HepG2 (cell line): ENCODE results near the gene ME2. TPM values are rescaled to one million over a fixed set of nuclear protein-coding genes. Genes with fewer than 3 reads are reported as not detected.

ENCODE experiments used
- ATF4 ChIP-seq, 2 experiments: fragments of 450-650 bp in 1 of 2; sonication (generic) in 1 of 2; formaldehyde crosslinking; IDR thresholded peaks; 2 replicates each; pipeline versions ENCODE4 v1.5.0 to v1.8.0; 2020 to 2022; ENCODE audit warnings: mild to moderate bottlenecking in 1 of 2, missing genetic modification reagents in 1 of 2
- ETV5 ChIP-seq: IDR thresholded peaks from 2 replicates; pipeline ENCODE4 v1.6.1; 2018; ENCODE audit warnings: missing biosample characterization, missing genetic modification reagents, inconsistent platforms, borderline replicate concordance
- HBP1 ChIP-seq: IDR thresholded peaks from 2 replicates; pipeline ENCODE4 v1.6.1; 2016; ENCODE audit warnings: low read depth, control low read depth
- IRF1 ChIP-seq: sonication (generic); formaldehyde crosslinking; IDR thresholded peaks from 2 replicates; pipeline ENCODE4 v1.4.0; 2020; ENCODE audit warnings: low read depth, mild to moderate bottlenecking, missing genetic modification reagents
- LRRFIP1 ChIP-seq: sonication (generic); formaldehyde crosslinking; conservative IDR thresholded peaks from 2 replicates; pipeline ENCODE4 v1.4.0; 2020; ENCODE audit warnings: missing genetic modification reagents
- MXD1 ChIP-seq: sonication (generic); formaldehyde crosslinking; IDR thresholded peaks from 2 replicates; pipeline ENCODE4 v1.4.0; 2020; ENCODE audit warnings: mild to moderate bottlenecking, missing genetic modification reagents
- RXRA ChIP-seq: sonication (generic); formaldehyde crosslinking; IDR thresholded peaks from 2 replicates; pipeline ENCODE4 v1.5.1; 2020; ENCODE audit warnings: missing genetic modification reagents
- ZBTB49 ChIP-seq: sonication (generic); formaldehyde crosslinking; IDR thresholded peaks from 2 replicates; pipeline ENCODE4 v1.4.0; 2020; ENCODE audit warnings: missing genetic modification reagents, borderline replicate concordance
- ZNF784 ChIP-seq: sonication (generic); formaldehyde crosslinking; IDR thresholded peaks from 2 replicates; pipeline ENCODE4 v1.5.1; 2020; ENCODE audit warnings: missing genetic modification reagents, mild to moderate bottlenecking, borderline replicate concordance
- polyA plus RNA-seq, 8 experiments: library from polyadenylated mRNA; depleted of rRNA in 3 of 8; stranded (reverse) in 7 of 8; unstranded in 1 of 8; fragments of >200 nt; fragmentation: Illumina TruSeq in 4 of 8; extraction: Trizol in 4 of 8; gene quantifications; 2 replicates each; pipeline versions ENCODE4 v1.2.1 to v1.2.3, GENCODE V29; 2011 to 2016; ENCODE audit warnings: low read depth in 4 of 8, missing spikeins in 1 of 8, mixed read lengths in 1 of 8; ENCODE audit not compliant: insufficient read depth in 1 of 8
- total RNA-seq, 5 experiments: library from RNA; depleted of rRNA; stranded (reverse); fragments of >200 nt; fragmentation: Illumina TruSeq; extraction: Trizol; gene quantifications; 2 replicates each; pipeline ENCODE4 v1.2.3, GENCODE V29; 2016; ENCODE audit warnings: low read depth in 1 of 5

The ME2 gene
- total and polyA plus RNA-seq, 2 of the 13 experiments (the other 11 are each of a cell fraction or from before 2014, with no cell fraction given) = 17.3 to 20.6 TPM

- TF ChIP-seq ZBTB49 (CRISPR knock-in tag) = no peak
- no peak for TF ChIP-seq HBP1 (CRISPR knock-in tag)
- no peak for TF ChIP-seq LRRFIP1 (CRISPR knock-in tag)
- TF ChIP-seq IRF1 (CRISPR knock-in tag) = no peak
- no peak for TF ChIP-seq RXRA (CRISPR knock-in tag)
- TF ChIP-seq MXD1 (CRISPR knock-in tag) = no peak
- no peak for TF ChIP-seq ETV5 (CRISPR knock-in tag)
- no peak for TF ChIP-seq ATF4 (CRISPR knock-in tag; IDR thresholded peaks at IDR 0.05)
- TF ChIP-seq ZNF784 = no peak
Measured at GRCh38 chr18:50848061-50848551, 30.8 kb upstream of the ME2 start (continued).
